ENCODE data around the gene EGLN3.

EGLN3 gene

GRCh38 chr14:33992274-33993007 lies 41.6 kb upstream of the EGLN3 start:
- Histone ChIP-seq H3K9ac (ENCODE audit: low read length) (no peak overlapping the region), H3K9me2 (ENCODE audit: low read depth, low read length) (no peaks in the 10 kb centered on the region), H2AFZ (ENCODE audit: low read length) (no peak overlapping the region)

GRCh38 chr14:33990790-33991189 lies 39.9 kb upstream of the EGLN3 start:
- Histone ChIP-seq H3K9me2 (ENCODE audit: low read depth, low read length) (no peaks in the 10 kb centered on the region), H3K4me2 (ENCODE audit: low read length) (no peak overlapping the region), H3K27ac (ENCODE audit: low read depth, low read length, poor library complexity, severe bottlenecking) (no peak overlapping the region), H3K4me1 (ENCODE audit: insufficient read depth, low read length, severe bottlenecking) (no peaks in the 10 kb centered on the region), H3K9me3 (ENCODE audit: low read length) (no peaks in the 10 kb centered on the region), H3K79me2 (ENCODE audit: insufficient read depth, low read length) (no peaks in the 10 kb centered on the region), H3F3A (ENCODE audit: insufficient read depth, low read length) (no peaks in the 10 kb centered on the region), H3K36me3 (ENCODE audit: insufficient read depth, low read length) (no peaks in the 10 kb centered on the region), H4K20me1 (ENCODE audit: insufficient read depth, low read length) (no peaks in the 10 kb centered on the region), H3K9ac (ENCODE audit: low read length) (no peak overlapping the region), H3K4me3 (ENCODE audit: low read depth, low read length, poor library complexity, severe bottlenecking) (no peak overlapping the region), H2AFZ (ENCODE audit: low read length) (no peak overlapping the region), H3K27me3 (ENCODE audit: insufficient read depth, low read length) (no peaks in the 10 kb centered on the region)
- TF ChIP-seq EZH2 (IDR thresholded peaks at IDR 0.05; ENCODE audit: borderline replicate concordance, low read length) (no peak), CTCF (IDR thresholded peaks at IDR 0.05; ENCODE audit: low read length) (no peak)

More at GRCh38 chr14:33992274-33993007, 41.6 kb upstream of the EGLN3 start:
- no peaks in the 10 kb centered on the region for H3K36me3 ChIP-seq (ENCODE audit: insufficient read depth, low read length)
- H3K4me2 ChIP-seq (ENCODE audit: low read length): no peak overlapping the region
- no peaks in the 10 kb centered on the region for H4K20me1 ChIP-seq (ENCODE audit: insufficient read depth, low read length)
- H3K27me3 ChIP-seq (ENCODE audit: insufficient read depth, low read length): no peaks in the 10 kb centered on the region
- no peaks in the 10 kb centered on the region for H3K9me3 ChIP-seq (ENCODE audit: low read length)
- no peaks in the 10 kb centered on the region for H3F3A ChIP-seq (ENCODE audit: insufficient read depth, low read length)
- H3K4me3 ChIP-seq (ENCODE audit: low read depth, low read length, poor library complexity, severe bottlenecking): no peak overlapping the region
- TF ChIP-seq EZH2 (IDR thresholded peaks at IDR 0.05; ENCODE audit: borderline replicate concordance, low read length): no peak
- TF ChIP-seq CTCF (IDR thresholded peaks at IDR 0.05; ENCODE audit: low read length): no peak
- H3K27ac ChIP-seq (ENCODE audit: low read depth, low read length, poor library complexity, severe bottlenecking): no peak overlapping the region
- no peaks in the 10 kb centered on the region for H3K4me1 ChIP-seq (ENCODE audit: insufficient read depth, low read length, severe bottlenecking)
- no peaks in the 10 kb centered on the region for H3K79me2 ChIP-seq (ENCODE audit: insufficient read depth, low read length)

- H3K79me2 ChIP-seq (ENCODE audit: insufficient read depth, low read length): no peaks in the 10 kb centered on the region
- H2AFZ ChIP-seq (ENCODE audit: low read length): no peak overlapping the region
- no peaks in the 10 kb centered on the region for H3K36me3 ChIP-seq (ENCODE audit: insufficient read depth, low read length)
- H3K9me2 ChIP-seq (ENCODE audit: low read depth, low read length): no peaks in the 10 kb centered on the region
- no peak for TF ChIP-seq CTCF (IDR thresholded peaks at IDR 0.05; ENCODE audit: low read length)
- TF ChIP-seq EZH2 (IDR thresholded peaks at IDR 0.05; ENCODE audit: borderline replicate concordance, low read length): no peak
- no peak overlapping the region for H3K4me2 ChIP-seq (ENCODE audit: low read length)
- no peaks in the 10 kb centered on the region for H3F3A ChIP-seq (ENCODE audit: insufficient read depth, low read length)
- H3K9ac ChIP-seq (ENCODE audit: low read length): no peak overlapping the region
- no peaks in the 10 kb centered on the region for H3K9me3 ChIP-seq (ENCODE audit: low read length)
- no peaks in the 10 kb centered on the region for H4K20me1 ChIP-seq (ENCODE audit: insufficient read depth, low read length)
- no peak overlapping the region for H3K4me3 ChIP-seq (ENCODE audit: low read depth, low read length, poor library complexity, severe bottlenecking)
- H3K27ac ChIP-seq (ENCODE audit: low read depth, low read length, poor library complexity, severe bottlenecking): no peak overlapping the region
- H3K4me1 ChIP-seq (ENCODE audit: insufficient read depth, low read length, severe bottlenecking): no peaks in the 10 kb centered on the region
- H3K27me3 ChIP-seq (ENCODE audit: insufficient read depth, low read length): no peaks in the 10 kb centered on the region
These were observed 36.7 kb upstream of the EGLN3 start for GRCh38 chr14:33987565-33988080.

All from OCI-LY1 (cell line).